Upper lobe of right lung (tissue), 1 donor: ENCODE measurements around the gene GLP1R. TPM values are rescaled to one million over a fixed set of nuclear protein-coding genes. Genes with fewer than 3 reads are reported as not detected.

Experiments used
- ATAC-seq: fragments of 200-7000 bp; cut with Tn5 transposase; one replicate; pipeline ENCODE4 v1.9.1; 2020; ENCODE audit warnings: mild to moderate bottlenecking, moderate library complexity
- DNase-seq: peaks from one replicate; pipeline ENCODE4 v3.0.0-alpha.2; 2020
- H3K27ac ChIP-seq: fragments of 200-600 bp; one replicate; pipeline ENCODE4 v1.8.0; 2022
- H3K27me3 ChIP-seq: fragments of 200-600 bp; one replicate; pipeline ENCODE4 v1.8.0; 2022; ENCODE audit warnings: mild to moderate bottlenecking
- H3K36me3 ChIP-seq: fragments of 200-600 bp; one replicate; pipeline ENCODE4 v1.8.0; 2022
- H3K4me1 ChIP-seq: fragments of 200-600 bp; one replicate; pipeline ENCODE4 v1.8.0; 2022
- H3K4me3 ChIP-seq: fragments of 200-600 bp; one replicate; pipeline ENCODE4 v1.8.0; 2022; ENCODE audit warnings: mild to moderate bottlenecking
- H3K9me3 ChIP-seq: fragments of 200-600 bp; one replicate; pipeline ENCODE4 v1.8.0; 2022
- CTCF ChIP-seq: fragments of 200-600 bp; IDR thresholded peaks from one replicate; pipeline ENCODE4 v1.8.0; 2022; ENCODE audit warnings: antibody characterized with exemption
- intact Hi-C: fragments of 100-400 bp; cut with DNase I; formaldehyde crosslinking; loops from one replicate; pipeline ENCODE4 v1.11.0; 2022
- total RNA-seq: library from RNA; stranded (reverse); fragmentation: NEBNext Ultra II Directional; extraction: Animal tissue kit (Norgen Biotek cat#: 25700); gene quantifications from one replicate; pipeline ENCODE4 v1.2.1, GENCODE V29; 2021
- donor health status: DM: no; HTN: yes; CAD: no; lungs with severe emphysema.

GLP1R gene
- total RNA-seq, 1 donor from 2014 or later: not detected

DNA sequence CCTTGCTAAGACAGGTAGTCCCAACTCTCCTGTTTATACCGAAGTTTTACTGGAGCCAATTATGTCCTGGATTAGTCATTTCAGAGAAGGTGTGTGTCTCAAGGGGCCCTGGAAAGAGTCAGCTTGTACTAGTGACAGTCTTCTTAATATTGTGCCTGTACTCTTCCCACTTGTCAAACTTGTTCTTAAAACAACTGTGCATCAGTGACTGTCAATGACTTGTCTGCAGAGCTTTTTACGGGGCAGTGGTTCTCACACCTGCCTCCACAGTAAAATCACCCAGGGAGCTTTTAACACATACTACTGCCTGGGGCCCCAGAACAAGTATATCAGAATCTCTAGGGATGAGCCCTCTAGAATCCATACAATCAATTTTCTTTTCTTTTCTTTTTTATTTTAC lies 28.4 kb upstream of the GLP1R start:
- no peak for TF ChIP-seq CTCF
- ATAC-seq: no peak
- intact Hi-C loops: no loop called here

GRCh38 chr6:39021041-39021440 lies 27.5 kb upstream of the GLP1R start:
- intact Hi-C loops: no loop called here
- H3K27me3 ChIP-seq: no peaks in the 10 kb centered on the region
- H3K27ac ChIP-seq: no peak overlapping the region
- no peaks in the 10 kb centered on the region for H3K4me1 ChIP-seq
- H3K4me3 ChIP-seq: no peak overlapping the region
- no peaks in the 10 kb centered on the region for H3K36me3 ChIP-seq
- H3K9me3 ChIP-seq: no peaks in the 10 kb centered on the region
- ATAC-seq: no peak
- no peak for DNase-seq
- TF ChIP-seq CTCF: no peak

More for the DNA sequence above, 28.4 kb upstream of the GLP1R start:
- H3K27ac ChIP-seq: no peak overlapping the region
- DNase-seq: no peak
- H3K27me3 ChIP-seq: no peaks in the 10 kb centered on the region
- no peaks in the 10 kb centered on the region for H3K36me3 ChIP-seq
- no peaks in the 10 kb centered on the region for H3K9me3 ChIP-seq
- H3K4me3 ChIP-seq: no peak overlapping the region
- H3K4me1 ChIP-seq: no peaks in the 10 kb centered on the region

GRCh38 chr6:39021779-39022178 lies 26.8 kb upstream of the GLP1R start:
- H3K4me1 ChIP-seq: no peaks in the 10 kb centered on the region
- no peak overlapping the region for H3K4me3 ChIP-seq
- no peak overlapping the region for H3K27ac ChIP-seq
- no peaks in the 10 kb centered on the region for H3K27me3 ChIP-seq
- no peaks in the 10 kb centered on the region for H3K9me3 ChIP-seq
- H3K36me3 ChIP-seq: no peaks in the 10 kb centered on the region
- intact Hi-C loops: no loop called here
- TF ChIP-seq CTCF: no peak
- ATAC-seq (no peak), DNase-seq (no peak)

DNA sequence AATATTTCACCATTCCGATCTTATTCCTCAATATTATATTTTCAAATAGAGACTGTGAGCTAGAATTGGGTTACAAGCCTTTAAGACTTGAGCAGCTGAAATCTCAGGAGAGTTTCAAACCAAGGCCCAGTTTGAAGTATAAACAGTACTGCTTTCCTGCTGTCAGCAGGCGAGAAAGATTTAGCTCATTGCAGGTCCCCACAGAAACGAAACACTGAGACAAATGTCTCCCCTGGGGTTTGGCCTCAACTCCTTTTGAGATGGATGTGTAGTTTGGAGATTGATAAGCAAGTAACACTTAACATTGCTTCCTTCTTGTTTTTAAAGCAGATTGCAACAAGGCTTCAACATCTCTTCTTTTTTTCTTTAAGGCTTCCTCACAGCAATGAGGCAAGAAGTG lies 22.4 kb upstream of the GLP1R start:
- Histone ChIP-seq H3K27me3 (no peaks in the 10 kb centered on the region), H3K36me3 (no peaks in the 10 kb centered on the region), H3K9me3 (no peaks in the 10 kb centered on the region), H3K27ac (no peak overlapping the region), H3K4me3 (no peak overlapping the region), H3K4me1 (no peaks in the 10 kb centered on the region)
- intact Hi-C loops: no loop called here
- TF ChIP-seq CTCF: no peak
- DNase-seq (no peak), ATAC-seq (no peak)

DNA sequence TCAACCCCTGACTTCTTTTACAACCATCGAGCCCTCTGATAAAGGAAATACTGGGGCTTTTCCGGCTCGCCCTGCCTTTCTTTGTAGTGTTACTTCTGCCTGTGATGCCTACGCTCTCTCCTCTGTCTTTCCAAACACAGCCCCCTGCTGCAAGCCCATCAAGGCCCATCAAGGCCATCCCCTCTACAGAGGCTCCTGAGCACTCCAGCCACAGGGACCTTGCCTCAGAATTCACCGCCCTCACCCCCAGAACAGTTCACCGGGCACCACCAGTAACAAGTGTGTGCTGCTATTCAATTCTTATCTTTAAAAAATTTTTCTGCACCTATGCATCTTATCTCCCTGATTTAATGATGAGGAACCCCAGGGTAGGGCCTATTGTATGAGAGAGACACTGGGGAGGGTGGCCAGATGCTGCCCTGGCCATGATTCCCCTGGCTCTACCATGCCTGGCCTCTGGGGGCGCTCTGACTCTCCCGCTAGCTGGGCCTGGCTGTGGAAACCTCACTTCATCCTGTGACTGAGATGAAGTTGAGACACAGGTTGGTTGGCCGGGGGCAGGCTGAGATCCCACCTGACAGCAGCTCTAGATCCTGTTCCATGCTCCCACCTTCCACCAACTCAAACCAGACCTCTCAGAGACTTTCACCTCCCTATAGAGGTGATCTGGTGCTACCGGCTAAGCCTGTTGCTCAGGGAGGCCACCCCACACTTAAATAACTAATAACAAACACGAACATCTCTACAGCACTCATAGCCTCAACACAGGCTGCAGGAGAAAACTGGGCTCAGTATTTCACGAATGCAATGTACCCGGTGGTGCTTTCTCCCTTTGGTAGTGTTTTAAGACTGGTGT lies 19.2 kb upstream of the GLP1R start:
- Histone ChIP-seq H3K36me3 (no peaks in the 10 kb centered on the region), H3K4me3 (no peak overlapping the region), H3K9me3 (no peaks in the 10 kb centered on the region), H3K27ac (no peak overlapping the region), H3K27me3 (no peaks in the 10 kb centered on the region), H3K4me1 (no peaks in the 10 kb centered on the region)
- no peak for DNase-seq
- TF ChIP-seq CTCF: peak; percentile 55
- intact Hi-C loops: no loop called here
- ATAC-seq: peak; percentile 81
